GM18498 (cell line): ENCODE results near the gene MRPL21.
A peak's percentile ranks its signal among the peaks of the same experiment; 100 is the strongest.

ENCODE experiments used
- ATAC-seq: cut with Tn5 transposase; IDR thresholded peaks from one replicate; pipeline ENCODE4 v1.9.1; 2021; ENCODE audit warnings: mild to moderate bottlenecking, moderate library complexity; ENCODE audit not compliant: unreplicated experiment

MRPL21 gene

GRCh38 chr11:68935516-68936357, 32.1 kb upstream of the MRPL21 start:
- no peak for ATAC-seq

GRCh38 chr11:68935066-68935465, 31.4 kb upstream of the MRPL21 start:
- no peak for ATAC-seq

GRCh38 chr11:68934666-68935065, 31.0 kb upstream of the MRPL21 start:
- no peak for ATAC-seq

GRCh38 chr11:68934321-68934645, 30.7 kb upstream of the MRPL21 start:
- no peak for ATAC-seq

- ATAC-seq: no peak
Measured at GRCh38 chr11:68933605-68934320, 30.1 kb upstream of the MRPL21 start.

GRCh38 chr11:68932933-68933577, 29.4 kb upstream of the MRPL21 start:
- ATAC-seq: no peak

GRCh38 chr11:68932358-68932757, 28.7 kb upstream of the MRPL21 start:
- ATAC-seq: no peak

GRCh38 chr11:68931911-68932310, 28.3 kb upstream of the MRPL21 start:
- no peak for ATAC-seq

GRCh38 chr11:68930991-68931855, 27.6 kb upstream of the MRPL21 start:
- no peak for ATAC-seq

- no peak for ATAC-seq
Measured at GRCh38 chr11:68929706-68930570, 26.3 kb upstream of the MRPL21 start.

- ATAC-seq: no peak
Measured at GRCh38 chr11:68929135-68929534, 25.5 kb upstream of the MRPL21 start.

GRCh38 chr11:68928136-68928880, 24.7 kb upstream of the MRPL21 start:
- no peak for ATAC-seq

- ATAC-seq: peak; percentile 48
Measured at GRCh38 chr11:68927280-68928135, 23.9 kb upstream of the MRPL21 start.

GRCh38 chr11:68925611-68926010, 22.0 kb upstream of the MRPL21 start:
- ATAC-seq: no peak

- ATAC-seq: no peak
Measured at GRCh38 chr11:68924073-68924925, 20.7 kb upstream of the MRPL21 start.

- no peak for ATAC-seq
Measured at GRCh38 chr11:68923614-68924013, 20.0 kb upstream of the MRPL21 start.

- ATAC-seq: no peak
Measured at GRCh38 chr11:68916439-68916838, 12.8 kb upstream of the MRPL21 start.
